Measurements from ENCODE around the gene CYP4A22.
"Not testable (repeated sequence)": the region's sequence is repeated elsewhere in the genome, so short reads cannot be mapped to it uniquely, and the experiment has no call there.

Gene CYP4A22

DNA sequence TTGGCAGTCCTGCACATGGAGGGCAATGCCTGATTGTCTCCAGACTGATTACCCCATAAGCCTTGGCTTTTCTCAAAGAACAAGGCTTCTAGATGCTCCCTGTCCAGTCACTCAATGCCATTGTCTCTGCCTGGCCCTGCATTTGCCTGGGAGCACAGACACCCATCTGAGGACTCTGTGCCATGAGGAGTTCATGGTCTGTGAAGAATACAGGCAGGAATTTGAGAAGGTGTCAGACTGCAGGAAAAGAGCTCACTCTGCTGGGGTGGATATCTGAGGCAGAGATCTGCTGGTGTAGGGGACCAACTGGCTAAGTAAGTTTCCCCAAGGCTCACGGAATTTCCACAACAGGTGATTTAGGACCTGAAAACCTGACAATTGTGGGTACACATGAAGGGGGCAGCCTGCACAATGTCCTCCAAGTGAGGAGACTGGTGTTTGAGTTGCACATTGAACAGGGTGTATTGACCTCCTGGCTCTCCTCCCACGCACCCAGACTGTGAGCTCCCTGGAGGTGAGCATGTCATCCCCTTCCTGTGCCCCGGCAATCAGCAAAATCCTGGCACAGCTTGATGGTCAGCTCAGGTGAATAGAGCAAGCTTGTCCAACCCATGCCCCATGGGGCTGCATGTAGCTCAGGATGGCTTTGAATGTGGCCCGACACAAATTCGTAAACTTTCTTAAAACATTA lies 829 bp downstream of the CYP4A22 start:
- no peak overlapping the region for H3K4me3 ChIP-seq (ENCODE audit: low read length)
- no peak for TF ChIP-seq ZNF274 (IDR thresholded peaks at IDR 0.05; ENCODE audit: low read depth, low read length)

- not testable (repeated sequence) for H3K4me3 ChIP-seq (ENCODE audit: low read length)
These were observed 3.1 kb downstream of the CYP4A22 start for GRCh38 chr1:47140358-47140757.

DNA sequence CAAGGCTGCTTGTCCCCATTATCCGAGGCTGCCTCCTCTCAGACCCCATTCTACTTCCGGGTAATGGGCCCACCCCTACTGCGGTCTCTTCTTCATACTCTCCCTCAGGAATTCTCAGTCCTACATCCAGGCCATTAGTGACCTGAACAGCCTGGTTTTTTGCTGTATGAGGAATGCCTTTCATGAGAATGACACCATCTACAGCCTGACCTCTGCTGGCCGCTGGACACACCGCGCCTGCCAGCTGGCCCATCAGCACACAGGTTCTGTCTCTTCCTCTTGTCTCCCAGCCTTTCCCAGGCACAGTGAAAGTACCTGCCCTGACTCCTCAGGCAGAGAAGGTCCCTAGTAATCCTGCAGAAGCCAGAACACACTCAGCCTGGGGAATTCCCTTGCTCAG lies 6.4 kb downstream of the CYP4A22 start:
- not testable (repeated sequence) for H3K4me3 ChIP-seq (ENCODE audit: low read length)

- not testable (repeated sequence) for H3K4me3 ChIP-seq (ENCODE audit: low read length)
These were observed 9.3 kb downstream of the CYP4A22 start for GRCh38 chr1:47146495-47146894.

DNA sequence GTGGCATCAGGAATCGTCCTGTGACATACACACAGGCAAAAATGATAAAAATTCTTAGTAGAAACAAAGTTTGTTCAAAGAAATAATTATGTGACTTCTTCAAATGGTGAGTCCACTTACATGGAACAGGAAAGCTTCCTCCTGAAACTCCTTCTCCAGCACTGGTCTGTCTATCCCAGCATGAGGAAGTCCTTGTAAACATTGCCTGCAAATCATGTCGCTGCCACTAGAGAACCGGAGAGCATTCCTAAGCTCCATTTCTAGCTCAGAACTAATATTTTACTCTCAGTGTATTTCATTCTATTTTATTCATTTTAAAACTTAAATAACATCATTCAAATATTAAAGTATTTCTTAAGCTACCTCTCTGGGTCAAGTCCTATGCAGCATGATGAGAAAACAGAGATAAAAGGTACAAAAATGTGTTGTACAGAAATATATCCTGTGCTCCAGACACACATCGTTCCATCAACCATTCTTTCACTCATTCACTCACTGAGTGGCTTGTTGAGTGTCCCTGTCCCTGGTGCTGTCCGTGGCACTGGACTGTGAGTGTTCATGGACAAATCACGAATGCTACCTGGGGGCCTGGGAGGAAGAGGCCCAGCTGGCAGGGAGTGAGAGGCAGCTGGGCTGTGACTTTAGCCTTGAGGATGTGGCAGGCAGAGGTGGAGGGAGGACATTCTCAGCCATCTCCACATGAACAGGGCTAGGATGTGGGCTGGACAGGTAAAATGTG lies 10.0 kb downstream of the CYP4A22 start:
- no peak overlapping the region for H3K4me3 ChIP-seq (ENCODE audit: low read length)
- TF ChIP-seq ZNF274 (IDR thresholded peaks at IDR 0.05; ENCODE audit: low read depth, low read length) = no peak

- not testable (repeated sequence) for H3K4me3 ChIP-seq (ENCODE audit: low read length)
These were observed 11.9 kb downstream of the CYP4A22 start for GRCh38 chr1:47149162-47149561.

DNA sequence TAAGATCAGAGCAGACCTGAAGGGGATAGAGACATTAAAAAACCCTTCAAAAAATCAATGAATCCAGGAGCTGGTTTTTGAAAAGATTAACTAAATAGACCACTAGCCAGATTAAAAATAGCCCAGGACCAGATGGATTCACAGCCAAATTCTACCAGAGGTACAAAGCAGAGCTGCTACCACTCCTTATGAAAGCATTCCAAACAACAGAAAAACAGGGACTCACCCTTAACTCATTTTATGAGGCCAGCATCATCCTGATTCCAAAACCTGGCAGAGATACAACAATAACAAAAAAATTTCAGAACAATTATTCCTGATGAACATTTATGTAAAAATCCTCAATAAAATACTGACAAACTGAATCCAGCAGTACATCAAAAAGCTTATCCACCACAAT lies 19.2 kb downstream of the CYP4A22 start:
- not testable (repeated sequence) for H3K4me3 ChIP-seq (ENCODE audit: low read length)

DNA sequence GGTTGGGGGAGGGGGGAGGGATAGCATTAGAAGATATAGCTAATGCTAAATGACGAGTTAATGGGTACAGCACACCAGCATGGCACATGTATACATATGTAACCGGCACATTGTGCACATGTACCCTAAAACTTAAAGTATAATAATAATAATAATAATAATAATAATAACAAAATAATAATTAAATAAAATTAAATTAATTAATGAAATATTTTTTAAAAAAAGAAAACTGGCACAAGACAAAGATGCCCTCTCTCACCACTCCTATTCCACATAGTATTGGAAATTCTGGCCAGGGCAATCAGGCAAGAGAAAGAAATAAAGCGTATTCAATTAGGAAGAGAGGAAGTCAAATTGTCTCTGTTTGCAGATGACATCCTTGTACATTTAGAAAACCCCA lies 20.7 kb downstream of the CYP4A22 start:
- H3K4me3 ChIP-seq (ENCODE audit: low read length) = not testable (repeated sequence)

DNA sequence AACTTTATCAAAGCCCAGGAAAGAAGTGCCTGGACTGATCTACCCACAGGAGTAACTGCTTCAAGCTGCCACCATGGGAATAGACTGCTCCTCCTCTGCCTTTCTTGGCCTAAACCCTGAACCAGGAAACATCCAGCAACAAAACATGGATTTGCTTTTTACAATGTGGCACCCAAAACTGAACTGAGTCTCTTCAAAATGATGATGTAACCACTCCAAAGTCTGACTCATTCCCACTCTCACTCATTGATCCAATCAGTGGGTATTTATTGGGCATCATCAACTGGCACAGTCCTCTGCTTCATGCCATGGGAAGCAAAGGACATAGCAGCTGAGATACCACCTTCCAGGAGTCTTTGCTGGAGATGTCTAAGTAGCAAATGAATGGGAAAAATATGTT lies 23.5 kb downstream of the CYP4A22 start:
- H3K4me3 ChIP-seq (ENCODE audit: low read length) = no peak overlapping the region
- no peak for TF ChIP-seq ZNF274 (IDR thresholded peaks at IDR 0.05; ENCODE audit: low read depth, low read length)

- no peak for TF ChIP-seq ZNF274 (IDR thresholded peaks at IDR 0.05; ENCODE audit: low read depth, low read length)
- no peak overlapping the region for H3K4me3 ChIP-seq (ENCODE audit: low read length)
These were observed 24.2 kb downstream of the CYP4A22 start for GRCh38 chr1:47161298-47162040.

DNA sequence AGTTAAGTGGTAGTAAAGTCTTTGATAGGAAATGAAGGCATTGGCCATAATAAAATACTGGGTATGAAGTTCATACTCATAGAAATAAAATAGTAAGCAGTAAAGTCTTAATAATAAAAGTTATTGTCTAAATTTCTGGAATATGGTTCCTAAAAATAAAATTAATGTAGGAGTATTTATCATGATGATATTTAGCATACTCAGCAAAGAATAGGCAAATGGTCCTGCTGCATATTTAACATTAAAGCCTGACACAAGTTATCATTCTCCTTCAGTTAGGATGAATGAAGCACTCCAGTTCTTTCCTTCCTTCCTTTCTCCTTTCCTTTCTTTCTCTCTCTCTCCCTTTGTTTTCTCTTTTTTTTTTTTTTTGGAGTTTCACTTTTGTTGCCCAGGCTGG lies 27.3 kb downstream of the CYP4A22 start:
- no peak for TF ChIP-seq ZNF274 (IDR thresholded peaks at IDR 0.05; ENCODE audit: low read depth, low read length)
- H3K4me3 ChIP-seq (ENCODE audit: low read length) = no peak overlapping the region

DNA sequence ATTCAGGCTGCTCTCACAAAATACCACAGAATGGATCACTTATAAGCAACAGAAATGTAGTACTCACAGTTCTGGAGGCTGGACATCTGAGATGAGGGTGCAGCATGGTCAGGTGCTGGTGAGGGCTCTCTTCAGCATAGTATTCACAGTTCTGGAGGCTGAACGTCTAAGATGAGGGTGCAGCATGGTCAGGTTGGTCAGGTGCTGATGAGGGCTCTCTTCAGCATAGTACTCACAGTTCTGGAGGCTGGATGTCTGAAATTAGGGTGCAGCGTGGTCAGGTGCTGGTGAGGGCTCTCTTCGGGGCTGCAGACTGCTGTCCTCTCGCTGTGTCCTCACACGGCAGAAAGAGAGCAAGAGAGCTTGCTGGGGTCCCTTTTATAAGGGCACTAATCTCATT lies 35.5 kb downstream of the CYP4A22 start:
- H3K4me3 ChIP-seq (ENCODE audit: low read length) = no peak overlapping the region
- TF ChIP-seq ZNF274 (IDR thresholded peaks at IDR 0.05; ENCODE audit: low read depth, low read length) = no peak

GRCh38 chr1:47174656-47175020 lies 37.4 kb downstream of the CYP4A22 start:
- TF ChIP-seq ZNF274 (IDR thresholded peaks at IDR 0.05; ENCODE audit: low read depth, low read length) = no peak
- H3K4me3 ChIP-seq (ENCODE audit: low read length) = no peak overlapping the region

DNA sequence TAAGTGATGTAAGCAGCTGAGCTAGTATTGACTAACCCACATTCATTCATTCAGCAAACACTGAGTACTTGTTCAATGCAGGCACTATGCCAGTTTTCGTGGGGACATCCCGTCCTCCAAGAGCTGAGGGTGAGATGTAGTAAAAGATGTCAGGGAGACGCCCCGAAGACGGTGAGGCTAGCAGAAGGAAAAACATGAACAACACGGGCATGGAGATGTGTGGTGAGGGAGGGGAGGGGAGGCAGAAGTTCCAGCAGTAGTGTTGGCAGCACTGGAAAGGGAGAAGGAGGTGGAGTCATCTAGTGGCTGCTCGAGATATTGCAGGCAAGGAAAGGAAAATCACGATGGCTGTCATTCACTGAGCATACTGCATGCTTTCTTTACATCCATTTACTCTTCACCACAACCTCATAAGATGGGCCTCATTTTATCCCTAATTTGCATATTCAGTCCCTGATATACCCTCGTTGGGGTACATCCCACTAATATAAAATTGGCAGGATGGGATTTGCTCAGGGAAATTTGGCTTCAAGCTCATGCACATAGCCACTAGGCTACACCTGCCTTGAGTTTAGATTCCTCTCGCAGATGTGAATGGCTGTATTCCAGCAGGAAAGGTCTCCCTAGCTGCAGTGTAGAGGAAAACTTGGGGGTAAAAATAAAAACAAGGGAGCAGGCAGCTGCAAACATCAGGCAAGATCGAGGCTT lies 38.1 kb downstream of the CYP4A22 start:
- TF ChIP-seq ZNF274 (IDR thresholded peaks at IDR 0.05; ENCODE audit: low read depth, low read length) = no peak

GRCh38 chr1:47178020-47178419 lies 40.8 kb downstream of the CYP4A22 start:
- TF ChIP-seq ZNF274 (IDR thresholded peaks at IDR 0.05; ENCODE audit: low read depth, low read length) = no peak
- H3K4me3 ChIP-seq (ENCODE audit: low read length) = no peak overlapping the region

More for the DNA sequence above, 38.1 kb downstream of the CYP4A22 start:
- no peak overlapping the region for H3K4me3 ChIP-seq (ENCODE audit: low read length)

Measured in GM08714 (cell line).